HG03066 (cell line): ENCODE measurements around the gene APOL2.

ENCODE experiments used
- ATAC-seq: cut with Tn5 transposase; IDR thresholded peaks from one replicate; pipeline ENCODE4 v1.9.1; 2021; ENCODE audit warnings: low read depth; ENCODE audit not compliant: unreplicated experiment

The APOL2 gene

DNA sequence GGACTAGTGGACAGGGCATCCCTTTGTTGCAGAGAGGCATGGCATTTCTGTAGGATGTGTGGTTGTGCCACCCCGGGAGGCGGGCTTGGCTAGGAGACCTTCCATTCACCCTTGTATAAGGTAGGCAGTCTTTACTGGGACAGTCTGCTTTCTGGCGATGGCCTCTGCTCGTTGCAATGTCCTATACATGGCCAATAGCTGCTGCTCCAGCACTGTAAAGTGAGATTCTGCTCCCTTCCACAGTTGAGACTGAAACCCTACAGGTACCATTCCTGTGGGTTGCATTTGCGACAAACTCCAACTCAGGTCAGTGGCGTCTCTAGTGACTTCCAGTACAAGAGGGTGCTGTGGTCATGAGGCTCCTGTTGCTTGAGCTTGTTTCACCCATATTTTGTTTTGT, 58.4 kb downstream of the APOL2 start:
- no peak for ATAC-seq

DNA sequence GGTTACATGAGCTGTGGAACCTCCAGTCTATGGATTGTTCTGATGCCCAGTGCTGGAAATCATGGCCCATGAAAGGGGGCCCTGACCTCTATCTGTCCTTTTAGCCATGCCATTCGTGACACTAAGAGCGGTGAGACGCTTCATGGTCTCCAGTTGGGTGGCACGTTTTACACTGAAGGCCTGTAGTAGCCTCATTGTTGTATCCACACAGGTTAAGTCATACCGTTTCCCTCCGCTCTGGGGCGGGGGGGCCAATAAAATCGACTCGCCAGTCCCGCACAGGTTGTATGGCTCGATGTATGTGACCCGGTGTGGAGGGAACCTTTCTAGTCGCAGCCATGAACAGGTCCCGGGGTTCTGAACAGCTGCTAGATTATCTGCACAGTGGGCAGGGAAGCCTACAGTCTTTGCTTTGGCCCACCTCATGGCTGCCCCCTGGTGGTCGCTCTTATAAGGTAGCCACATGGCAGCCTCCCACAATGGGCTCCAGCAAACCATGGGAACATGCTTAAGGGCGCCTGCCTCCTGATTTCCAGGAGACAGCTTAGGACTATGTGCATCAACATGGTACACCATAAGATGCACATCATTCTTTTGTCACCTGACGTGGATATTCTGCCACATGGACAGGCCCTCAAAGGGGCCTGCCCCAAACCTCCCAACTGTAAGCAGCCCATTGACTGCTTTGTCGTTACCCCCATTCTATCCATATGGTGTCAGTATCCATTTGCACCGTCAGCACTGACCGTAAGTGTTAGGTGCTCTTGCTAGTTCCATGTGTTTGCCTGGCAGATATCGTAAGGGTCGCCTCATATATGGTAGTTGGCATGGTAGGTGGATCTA, 59.1 kb downstream of the APOL2 start:
- no peak for ATAC-seq

DNA sequence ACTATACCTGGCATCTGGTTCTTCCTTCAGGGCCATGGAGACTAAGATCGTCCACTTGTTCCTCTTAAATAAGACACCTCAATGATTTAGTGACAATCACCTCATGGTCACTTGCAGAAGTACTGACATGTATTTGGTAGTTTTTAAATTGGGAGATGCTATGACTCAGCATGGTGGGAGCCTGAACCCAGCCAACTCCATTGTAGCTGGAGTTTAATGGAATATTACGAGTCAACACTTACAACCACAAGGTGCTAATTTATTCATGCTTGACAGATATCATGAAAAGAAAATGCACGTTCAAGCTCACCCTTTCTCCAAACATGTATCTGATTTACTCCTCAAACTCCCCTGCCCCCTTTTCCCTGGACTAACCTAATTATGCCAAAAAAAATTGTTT, 62.2 kb downstream of the APOL2 start:
- ATAC-seq: no peak
